SK-N-SH (cell line): ENCODE results near the gene TTN.

ENCODE experiments used
- CTCF ChIP-seq: fragments of 200-600 bp; sonication (generic); IDR thresholded peaks from 2 replicates; pipeline ENCODE4 v1.6.1; 2017; ENCODE audit warnings: antibody characterized with exemption, mild to moderate bottlenecking, moderate library complexity
- ELF1 ChIP-seq: IDR thresholded peaks from 2 replicates; pipeline ENCODE4 v1.4.0; 2012
- EZH2phosphoT487 ChIP-seq: fragments of 200-600 bp; sonication (generic); IDR thresholded peaks from 2 replicates; pipeline ENCODE4 v1.6.1; 2017; ENCODE audit warnings: low read depth, mixed run types, mild to moderate bottlenecking, antibody characterized with exemption, moderate library complexity, borderline replicate concordance
- FOXJ3 ChIP-seq: sonication (generic); formaldehyde crosslinking; IDR thresholded peaks from 2 replicates; pipeline ENCODE4 v1.5.1; 2020; ENCODE audit warnings: mild to moderate bottlenecking, missing genetic modification reagents
- FOXM1 ChIP-seq: IDR thresholded peaks from 2 replicates; pipeline ENCODE4 v1.4.0; 2012; ENCODE audit warnings: low read depth, mild to moderate bottlenecking
- JUND ChIP-seq: IDR thresholded peaks from 2 replicates; pipeline ENCODE4 v1.4.0; 2012
- PBX3 ChIP-seq: IDR thresholded peaks from 2 replicates; pipeline ENCODE4; 2012
- POLR2AphosphoS5 ChIP-seq: IDR thresholded peaks from 2 replicates; pipeline ENCODE4 v1.6.1; 2012; ENCODE audit warnings: low read depth, low read length
- TCF12 ChIP-seq: IDR thresholded peaks from 2 replicates; pipeline ENCODE4 v1.4.0; 2012
- YY1 ChIP-seq: IDR thresholded peaks from 2 replicates; pipeline ENCODE4 v1.4.0; 2012; ENCODE audit warnings: low read depth, mild to moderate bottlenecking

- no peak for TF ChIP-seq FOXJ3 (CRISPR knock-in tag)
- TF ChIP-seq CTCF, result no peak
- TF ChIP-seq POLR2AphosphoS5, result no peak
- no peak for TF ChIP-seq FOXM1
- no peak for TF ChIP-seq YY1
- no peak for TF ChIP-seq PBX3
- TF ChIP-seq EZH2phosphoT487, result no peak
- TF ChIP-seq TCF12, result no peak
- TF ChIP-seq JUND, result no peak
- no peak for TF ChIP-seq ELF1
These were observed 285.7 kb downstream of the TTN start for GRCh38 chr2:178521304-178522150.
